GM12874 (cell line): ENCODE data around the gene PLEKHF1.

Source experiments
- CTCF ChIP-seq: IDR thresholded peaks from 2 replicates; pipeline ENCODE4 v1.5.1; 2011; ENCODE audit warnings: low read depth, mild to moderate bottlenecking, control low read depth, low read length, moderate library complexity; ENCODE audit not compliant: insufficient read depth

Gene PLEKHF1

GRCh38 chr19:29639086-29639485 is 26.2 kb upstream of the PLEKHF1 start:
- TF ChIP-seq CTCF = no peak

- no peak for TF ChIP-seq CTCF
Measured at GRCh38 chr19:29640231-29640630, 25.0 kb upstream of the PLEKHF1 start.

- TF ChIP-seq CTCF = no peak
Measured at GRCh38 chr19:29641597-29641996, 23.7 kb upstream of the PLEKHF1 start.

- TF ChIP-seq CTCF = no peak
Measured at GRCh38 chr19:29643361-29643935, 21.8 kb upstream of the PLEKHF1 start.

GRCh38 chr19:29644210-29644609 is 21.1 kb upstream of the PLEKHF1 start:
- TF ChIP-seq CTCF = no peak

GRCh38 chr19:29645491-29645867 is 19.8 kb upstream of the PLEKHF1 start:
- no peak for TF ChIP-seq CTCF

GRCh38 chr19:29645911-29646310 is 19.4 kb upstream of the PLEKHF1 start:
- no peak for TF ChIP-seq CTCF
